CD14-positive monocyte (primary cell): Measurements from ENCODE around the gene PHC2. TPM values are rescaled to one million over a fixed set of nuclear protein-coding genes. Genes with fewer than 3 reads are reported as not detected.

Experiments used
- DNase-seq, 3 donors: peaks; one replicate each; pipeline ENCODE4 v3.0.0-alpha.2; 2011 to 2022
- H2AFZ ChIP-seq: 2 replicates; pipeline ENCODE4 v1.6.0; 2012; ENCODE audit warnings: mild to moderate bottlenecking, low read depth, low read length, inconsistent platforms; ENCODE audit not compliant: insufficient read depth, poor library complexity, severe bottlenecking
- H3K27ac ChIP-seq, 2 donors: 1 replicate in 1 of 2; 2 replicates in 1 of 2; pipeline ENCODE4 v1.5.1; 2012 to 2013; ENCODE audit warnings: low read length in 2 of 2, control low read depth in 1 of 2, inconsistent platforms in 1 of 2, low read depth in 1 of 2, mild to moderate bottlenecking in 1 of 2
- H3K27me3 ChIP-seq, 2 donors: one replicate each; pipeline versions ENCODE4 v1.6.0 to v1.6.1; 2011 to 2013; ENCODE audit warnings: low read length in 2 of 2; ENCODE audit not compliant: control insufficient read depth in 2 of 2, insufficient read depth in 2 of 2
- H3K36me3 ChIP-seq, 2 donors: replicated peaks in 1 of 2; 1 replicate in 1 of 2; 2 replicates in 1 of 2; pipeline versions ENCODE4 v1.5.1 to v1.6.1; 2012 to 2013; ENCODE audit warnings: low read length in 2 of 2, control low read depth in 1 of 2, inconsistent platforms in 1 of 2, mild to moderate bottlenecking in 1 of 2; ENCODE audit not compliant: insufficient read depth in 2 of 2, control insufficient read depth in 1 of 2
- H3K4me1 ChIP-seq, 2 donors: 1 replicate in 1 of 2; 2 replicates in 1 of 2; pipeline versions ENCODE4 v1.5.1 to v1.6.1; 2012 to 2013; ENCODE audit warnings: low read length in 2 of 2, control low read depth in 1 of 2, inconsistent platforms in 1 of 2, mild to moderate bottlenecking in 1 of 2, moderate library complexity in 1 of 2; ENCODE audit not compliant: insufficient read depth in 2 of 2, control insufficient read depth in 1 of 2
- H3K4me2 ChIP-seq: replicated peaks from 2 replicates; pipeline ENCODE3; 2012; ENCODE audit warnings: low read length, moderate library complexity, mild to moderate bottlenecking; ENCODE audit not compliant: poor library complexity, severe bottlenecking; ENCODE audit errors: extremely low read depth
- H3K4me3 ChIP-seq, 3 experiments: fragments of 200-600 bp in 1 of 3; sonication (generic) in 1 of 3; replicated peaks in 1 of 3; 1 replicate in 2 of 3; 2 replicates in 1 of 3; pipeline ENCODE4 v1.5.1; 2011 to 2013; ENCODE audit warnings: low read length in 3 of 3, mild to moderate bottlenecking in 3 of 3, control low read depth in 2 of 3, low read depth in 2 of 3, inconsistent platforms in 1 of 3, moderate library complexity in 1 of 3
- H3K79me2 ChIP-seq: 2 replicates; pipeline ENCODE4 v1.6.0; 2012; ENCODE audit warnings: mild to moderate bottlenecking, control low read depth, inconsistent platforms, low read length, moderate library complexity; ENCODE audit not compliant: insufficient read depth
- H3K9ac ChIP-seq: 2 replicates; pipeline ENCODE4 v1.6.0; 2017; ENCODE audit warnings: low read length, mild to moderate bottlenecking; ENCODE audit not compliant: insufficient read depth, poor library complexity, severe bottlenecking
- H3K9me3 ChIP-seq, 2 donors: replicated peaks in 1 of 2; 1 replicate in 1 of 2; 2 replicates in 1 of 2; pipeline versions ENCODE4 v1.5.1 to v1.6.1; 2012 to 2013; ENCODE audit warnings: low read length in 2 of 2, control low read depth in 1 of 2; ENCODE audit not compliant: control insufficient read depth in 1 of 2, insufficient read depth in 1 of 2
- H4K20me1 ChIP-seq: 2 replicates; pipeline ENCODE4 v1.6.0; 2012; ENCODE audit warnings: mild to moderate bottlenecking, low read length, control low read depth, moderate library complexity; ENCODE audit not compliant: insufficient read depth
- H3K27ac Mint-ChIP-seq, 7 donors: one replicate each; pipeline ENCODE4 v1.8.0; 2020; ENCODE audit warnings: mild to moderate bottlenecking in 7 of 7, mixed read lengths in 7 of 7, moderate library complexity in 6 of 7, inconsistent platforms in 2 of 7
- H3K27me3 Mint-ChIP-seq, 3 donors: one replicate each; pipeline ENCODE4 v1.8.0; 2021 to 2022; ENCODE audit warnings: low read depth in 3 of 3, mild to moderate bottlenecking in 3 of 3, mixed read lengths in 3 of 3, moderate library complexity in 3 of 3, inconsistent platforms in 1 of 3
- H3K36me3 Mint-ChIP-seq, 2 donors: one replicate each; pipeline ENCODE4 v1.8.0; 2020; ENCODE audit warnings: mixed read lengths in 2 of 2, inconsistent platforms in 1 of 2, mild to moderate bottlenecking in 1 of 2
- H3K4me1 Mint-ChIP-seq: one replicate; pipeline ENCODE4 v1.8.0; 2020; ENCODE audit warnings: mild to moderate bottlenecking, mixed read lengths
- H3K4me3 Mint-ChIP-seq, 2 donors: one replicate each; pipeline ENCODE4 v1.8.0; 2020; ENCODE audit warnings: mild to moderate bottlenecking in 2 of 2, mixed read lengths in 2 of 2, moderate library complexity in 1 of 2
- H3K9me3 Mint-ChIP-seq, 7 donors: one replicate each; pipeline ENCODE4 v1.8.0; 2020 to 2022; ENCODE audit warnings: mixed read lengths in 7 of 7, mild to moderate bottlenecking in 6 of 7, moderate library complexity in 6 of 7, inconsistent platforms in 2 of 7
- WGBS: methylation state at CpG from one replicate; pipeline ENCODE4 v1.1.5; 2013; ENCODE audit warnings: missing lambda C conversion rate; ENCODE audit not compliant: insufficient coverage; 5-methylcytosine and 5-hydroxymethylcytosine counted together
- intact Hi-C, 2 donors: fragments of 100-400 bp; cut with micrococcal nuclease; formaldehyde crosslinking; loops; one replicate each; pipeline versions ENCODE4 v1.15.0 to v1.15.1; 2023
- polyA plus RNA-seq, 3 donors: library from polyadenylated mRNA; depleted of rRNA in 1 of 3; unstranded in 2 of 3; stranded (reverse) in 1 of 3; fragments of 300-500 nt in 2 of 3; fragments of >200 nt in 1 of 3; fragmentation: Illumina TruSeq in 2 of 3; gene quantifications; 1 replicate in 2 of 3; 2 replicates in 1 of 3; pipeline ENCODE4 v1.2.3, GENCODE V29; 2012 to 2021
- TF ChIP-seq, protein P1 (sequence below): fragments of 200-600 bp; IDR thresholded peaks from one replicate; pipeline ENCODE4 v1.8.0; 2022; ENCODE audit warnings: antibody characterized with exemption, mild to moderate bottlenecking

PHC2 gene
- polyA plus RNA-seq, 3 donors, result 18.9 to 85.3 (median 53.1) TPM

GRCh38 chr1:33329600-33330305 is 101.1 kb downstream of the PHC2 start:
- no peaks in the 10 kb centered on the region for H3K9me3 Mint-ChIP-seq
- 96% methylated on average over 18 of the region's 19 CpGs for WGBS
- Histone ChIP-seq H3K4me2 (no peak overlapping the region), H3K79me2 (peaks cover 55% of the 10 kb centered on the region), H3K4me1 (peaks cover 67 to 79% of the 10 kb centered on the region in 2 donors), H3K27me3 (no peaks in the 10 kb centered on the region), H3K27ac (peak overlapping the region in 1 of 2 donors; percentile 81), H3K4me3 (no peak overlapping the region), H3K36me3 (peaks cover 66 to 79% of the 10 kb centered on the region in 2 donors), H2AFZ (no peak overlapping the region), H4K20me1 (peaks cover 82% of the 10 kb centered on the region), H3K9me3 (no peaks in the 10 kb centered on the region), H3K9ac (no peak overlapping the region)
- peak overlapping the region in 3 of 7 donors; percentile 63 to 85 (median 81) for H3K27ac Mint-ChIP-seq
- H3K27me3 Mint-ChIP-seq, result peaks cover 0 to 1% (median 0%) of the 10 kb centered on the region in 3 donors
- no peak overlapping the region for H3K4me3 Mint-ChIP-seq
- intact Hi-C loops, result loop anchor here in 1 of 2 donors (5.0 kb wide), 1 partner anchor 33 kb away; no protein-coding TSS in a partner anchor
- no peak for DNase-seq
- peaks cover 76% of the 10 kb centered on the region for H3K4me1 Mint-ChIP-seq
- H3K36me3 Mint-ChIP-seq, result peaks cover 78 to 88% of the 10 kb centered on the region in 2 donors
- TF ChIP-seq, protein P1, sequence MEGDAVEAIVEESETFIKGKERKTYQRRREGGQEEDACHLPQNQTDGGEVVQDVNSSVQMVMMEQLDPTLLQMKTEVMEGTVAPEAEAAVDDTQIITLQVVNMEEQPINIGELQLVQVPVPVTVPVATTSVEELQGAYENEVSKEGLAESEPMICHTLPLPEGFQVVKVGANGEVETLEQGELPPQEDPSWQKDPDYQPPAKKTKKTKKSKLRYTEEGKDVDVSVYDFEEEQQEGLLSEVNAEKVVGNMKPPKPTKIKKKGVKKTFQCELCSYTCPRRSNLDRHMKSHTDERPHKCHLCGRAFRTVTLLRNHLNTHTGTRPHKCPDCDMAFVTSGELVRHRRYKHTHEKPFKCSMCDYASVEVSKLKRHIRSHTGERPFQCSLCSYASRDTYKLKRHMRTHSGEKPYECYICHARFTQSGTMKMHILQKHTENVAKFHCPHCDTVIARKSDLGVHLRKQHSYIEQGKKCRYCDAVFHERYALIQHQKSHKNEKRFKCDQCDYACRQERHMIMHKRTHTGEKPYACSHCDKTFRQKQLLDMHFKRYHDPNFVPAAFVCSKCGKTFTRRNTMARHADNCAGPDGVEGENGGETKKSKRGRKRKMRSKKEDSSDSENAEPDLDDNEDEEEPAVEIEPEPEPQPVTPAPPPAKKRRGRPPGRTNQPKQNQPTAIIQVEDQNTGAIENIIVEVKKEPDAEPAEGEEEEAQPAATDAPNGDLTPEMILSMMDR, result no peak

DNA sequence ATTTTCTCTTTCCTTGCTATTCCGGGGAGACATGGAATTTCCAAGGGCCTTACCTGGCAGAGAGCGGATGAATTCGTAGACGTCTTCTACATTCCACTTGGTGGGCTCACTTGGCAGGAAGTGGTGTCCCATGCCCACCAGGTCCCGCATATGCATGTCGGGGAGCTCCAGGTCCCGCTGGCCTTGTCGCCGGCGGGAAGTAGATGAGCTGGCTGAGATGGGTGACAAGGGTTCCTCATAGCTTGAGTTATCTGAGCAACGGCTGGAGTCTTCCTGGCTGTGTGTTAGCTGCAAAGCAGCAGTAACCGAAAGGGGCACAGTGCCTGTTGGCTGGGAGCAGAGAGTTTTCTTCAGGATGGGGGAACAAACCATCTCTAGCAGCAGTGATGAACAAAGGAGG is 102.1 kb downstream of the PHC2 start:
- H2AFZ ChIP-seq, result no peak overlapping the region
- H3K36me3 ChIP-seq, result peaks cover 76 to 88% of the 10 kb centered on the region in 2 donors
- TF ChIP-seq, protein P1, result no peak
- H3K9ac ChIP-seq, result no peak overlapping the region
- peaks cover 0 to 1% (median 0%) of the 10 kb centered on the region in 3 donors for H3K27me3 Mint-ChIP-seq
- peaks cover 66% of the 10 kb centered on the region for H3K4me1 Mint-ChIP-seq
- H3K4me1 ChIP-seq, result peaks cover 58 to 69% of the 10 kb centered on the region in 2 donors
- H3K27me3 ChIP-seq, result no peaks in the 10 kb centered on the region
- H3K4me2 ChIP-seq, result no peak overlapping the region
- peak overlapping the region in 6 of 7 donors; percentile 49 to 80 (median 74) for H3K27ac Mint-ChIP-seq
- H3K9me3 Mint-ChIP-seq, result no peaks in the 10 kb centered on the region
- no peak overlapping the region for H3K4me3 ChIP-seq
- no peak overlapping the region for H3K4me3 Mint-ChIP-seq
- H3K36me3 Mint-ChIP-seq, result peaks cover 81 to 91% of the 10 kb centered on the region in 2 donors
- H3K79me2 ChIP-seq, result peaks cover 46% of the 10 kb centered on the region
- H3K27ac ChIP-seq, result peak overlapping the region in 1 of 2 donors; percentile 81
- intact Hi-C loops, result loop anchor here in 1 of 2 donors (5.0 kb wide), 1 partner anchor 33 kb away; no protein-coding TSS in a partner anchor
- 96% methylated on average over 11 of the region's 12 CpGs for WGBS
- H4K20me1 ChIP-seq, result peaks cover 82% of the 10 kb centered on the region
- no peaks in the 10 kb centered on the region for H3K9me3 ChIP-seq
- DNase-seq, result no peak
